Measurements from ENCODE around the gene OPA3.

OPA3 gene

DNA sequence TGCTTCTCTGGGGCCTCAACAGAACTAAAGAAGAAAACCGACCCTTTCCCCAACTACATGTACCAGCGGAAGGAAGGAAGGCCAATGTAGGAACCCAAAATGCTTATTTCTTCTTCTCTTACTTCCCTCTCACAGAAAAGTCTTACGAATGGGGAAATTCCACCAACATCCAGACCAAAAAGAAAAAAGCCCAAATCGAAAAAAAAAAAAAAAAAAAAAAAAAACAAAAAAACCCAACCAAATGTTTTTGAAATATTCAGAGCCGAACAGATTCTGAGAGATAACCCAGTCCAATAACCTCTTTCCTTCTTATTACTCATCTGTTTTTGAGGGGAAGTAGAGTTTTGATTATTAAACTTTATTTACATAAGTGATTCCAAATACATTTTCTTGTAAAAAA is 82.5 kb downstream of the OPA3 start:
- TF ChIP-seq, protein P1, sequence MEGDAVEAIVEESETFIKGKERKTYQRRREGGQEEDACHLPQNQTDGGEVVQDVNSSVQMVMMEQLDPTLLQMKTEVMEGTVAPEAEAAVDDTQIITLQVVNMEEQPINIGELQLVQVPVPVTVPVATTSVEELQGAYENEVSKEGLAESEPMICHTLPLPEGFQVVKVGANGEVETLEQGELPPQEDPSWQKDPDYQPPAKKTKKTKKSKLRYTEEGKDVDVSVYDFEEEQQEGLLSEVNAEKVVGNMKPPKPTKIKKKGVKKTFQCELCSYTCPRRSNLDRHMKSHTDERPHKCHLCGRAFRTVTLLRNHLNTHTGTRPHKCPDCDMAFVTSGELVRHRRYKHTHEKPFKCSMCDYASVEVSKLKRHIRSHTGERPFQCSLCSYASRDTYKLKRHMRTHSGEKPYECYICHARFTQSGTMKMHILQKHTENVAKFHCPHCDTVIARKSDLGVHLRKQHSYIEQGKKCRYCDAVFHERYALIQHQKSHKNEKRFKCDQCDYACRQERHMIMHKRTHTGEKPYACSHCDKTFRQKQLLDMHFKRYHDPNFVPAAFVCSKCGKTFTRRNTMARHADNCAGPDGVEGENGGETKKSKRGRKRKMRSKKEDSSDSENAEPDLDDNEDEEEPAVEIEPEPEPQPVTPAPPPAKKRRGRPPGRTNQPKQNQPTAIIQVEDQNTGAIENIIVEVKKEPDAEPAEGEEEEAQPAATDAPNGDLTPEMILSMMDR (IDR thresholded peaks at IDR 0.05; ENCODE audit: borderline replicate concordance, control extremely low read depth, extremely low read depth, insufficient read depth, missing control alignments) = no peak
- in situ Hi-C loops (cut with MboI; ENCODE audit: low sequenced_read_pairs, unreplicated experiment) = no loop called here
- no peak for DNase-seq (ENCODE audit: low spot score)

DNA sequence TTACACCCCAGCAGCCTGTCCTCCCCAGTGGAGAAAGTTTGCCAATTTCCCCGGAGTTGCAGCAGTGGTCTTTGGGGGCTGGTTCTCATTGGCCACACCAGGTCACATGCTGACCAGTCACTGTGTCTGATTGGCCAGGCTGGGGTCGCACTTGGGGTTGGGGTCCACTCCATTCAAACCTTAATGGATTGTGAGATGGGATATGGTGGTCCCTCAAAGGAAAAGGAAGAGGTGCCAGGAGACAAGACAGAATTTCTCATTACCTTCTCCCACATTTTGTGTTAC is 82.9 kb downstream of the OPA3 start:
- DNase-seq (ENCODE audit: low spot score) = no peak
- TF ChIP-seq, protein P1 (IDR thresholded peaks at IDR 0.05; ENCODE audit: borderline replicate concordance, control extremely low read depth, extremely low read depth, insufficient read depth, missing control alignments) = no peak
- in situ Hi-C loops (cut with MboI; ENCODE audit: low sequenced_read_pairs, unreplicated experiment) = no loop called here

- no peak for DNase-seq (ENCODE audit: low spot score)
- TF ChIP-seq, protein P1 (IDR thresholded peaks at IDR 0.05; ENCODE audit: borderline replicate concordance, control extremely low read depth, extremely low read depth, insufficient read depth, missing control alignments) = no peak
- in situ Hi-C loops (cut with MboI; ENCODE audit: low sequenced_read_pairs, unreplicated experiment) = no loop called here
These were observed 83.5 kb downstream of the OPA3 start for GRCh38 chr19:45500918-45501729.

DNA sequence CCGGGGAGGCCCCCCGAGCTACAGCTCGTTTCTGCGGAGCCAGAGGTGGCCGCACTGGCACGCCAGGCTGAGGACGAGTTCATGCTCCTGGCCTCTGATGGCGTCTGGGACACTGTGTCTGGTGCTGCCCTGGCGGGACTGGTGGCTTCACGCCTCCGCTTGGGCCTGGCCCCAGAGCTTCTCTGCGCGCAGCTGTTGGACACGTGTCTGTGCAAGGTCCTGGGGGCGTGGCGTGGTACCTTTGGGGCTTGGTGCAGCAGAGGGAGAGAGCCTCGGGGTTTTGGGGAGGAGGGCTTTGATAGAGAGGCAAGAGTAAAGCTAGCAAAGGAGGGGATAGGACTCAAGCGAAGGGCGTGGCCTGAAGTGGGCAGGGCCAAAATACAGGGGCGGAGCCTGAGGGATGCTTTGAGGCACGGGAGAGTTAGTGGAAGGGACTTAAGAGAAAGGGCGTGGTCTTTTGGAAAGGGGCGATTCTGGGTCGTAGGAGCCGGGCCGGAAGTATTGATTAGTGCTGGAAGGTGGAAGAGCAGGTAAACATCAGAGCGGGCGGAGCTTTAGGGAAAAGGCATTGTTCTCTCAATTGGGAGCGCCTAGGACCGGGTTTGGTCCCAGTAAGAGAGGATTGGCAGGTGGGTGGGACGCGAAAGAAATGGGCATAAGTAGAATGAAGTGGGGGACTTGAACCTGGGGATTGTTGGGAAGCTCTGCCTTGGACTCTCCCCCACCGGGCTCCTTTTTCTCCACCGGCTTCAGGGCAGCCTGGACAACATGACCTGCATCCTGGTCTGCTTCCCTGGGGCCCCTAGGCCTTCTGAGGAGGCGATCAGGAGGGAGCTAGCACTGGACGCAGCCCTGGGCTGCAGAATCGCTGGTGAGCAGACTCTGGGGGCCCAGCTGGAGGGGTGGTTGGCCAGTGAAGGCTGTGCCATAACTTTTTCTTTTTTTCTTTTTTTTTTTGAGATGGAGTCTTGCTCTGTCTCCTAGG is 85.1 kb downstream of the OPA3 start:
- TF ChIP-seq, protein P1 (IDR thresholded peaks at IDR 0.05; ENCODE audit: borderline replicate concordance, control extremely low read depth, extremely low read depth, insufficient read depth, missing control alignments) = no peak
- in situ Hi-C loops (cut with MboI; ENCODE audit: low sequenced_read_pairs, unreplicated experiment) = no loop called here
- peak; percentile 68 for DNase-seq (ENCODE audit: low spot score)

DNA sequence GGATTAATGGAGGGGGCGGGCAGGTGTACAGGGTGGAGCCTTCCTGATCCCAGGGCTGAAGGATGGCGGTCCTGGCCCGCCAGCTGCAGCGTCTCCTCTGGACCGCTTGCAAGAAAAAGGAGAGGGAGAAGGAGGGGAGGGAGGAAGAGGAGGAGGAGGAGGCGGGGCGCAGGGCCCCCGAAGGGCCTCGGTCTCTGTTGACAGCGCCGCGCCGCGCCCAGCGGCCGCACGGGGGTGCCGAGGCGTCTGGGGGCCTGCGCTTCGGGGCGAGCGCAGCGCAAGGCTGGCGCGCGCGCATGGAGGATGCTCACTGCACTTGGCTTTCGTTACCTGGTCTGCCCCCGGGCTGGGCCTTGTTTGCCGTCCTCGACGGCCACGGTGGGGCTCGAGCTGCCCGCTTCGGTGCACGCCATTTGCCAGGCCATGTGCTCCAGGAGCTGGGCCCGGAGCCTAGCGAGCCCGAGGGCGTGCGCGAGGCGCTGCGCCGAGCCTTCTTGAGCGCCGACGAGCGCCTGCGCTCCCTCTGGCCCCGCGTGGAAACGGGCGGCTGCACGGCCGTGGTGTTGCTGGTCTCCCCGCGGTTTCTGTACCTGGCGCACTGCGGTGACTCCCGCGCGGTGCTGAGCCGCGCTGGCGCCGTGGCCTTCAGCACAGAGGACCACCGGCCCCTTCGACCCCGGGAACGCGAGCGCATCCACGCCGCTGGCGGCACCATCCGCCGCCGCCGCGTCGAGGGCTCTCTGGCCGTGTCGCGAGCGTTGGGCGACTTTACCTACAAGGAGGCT is 86.0 kb downstream of the OPA3 start, which contains the start of gene PPM1N:
Gene PPM1N, plus strand, starts transcription at position 33 of the 785 bp plus-strand sequence. Its CDS starts 30 bp downstream, at position 63.
- peak; percentile 68 for DNase-seq (ENCODE audit: low spot score)
- TF ChIP-seq, protein P1 (IDR thresholded peaks at IDR 0.05; ENCODE audit: borderline replicate concordance, control extremely low read depth, extremely low read depth, insufficient read depth, missing control alignments) = peak; percentile 17
- in situ Hi-C loops (cut with MboI; ENCODE audit: low sequenced_read_pairs, unreplicated experiment) = no loop called here

- DNase-seq (ENCODE audit: low spot score) = no peak
- in situ Hi-C loops (cut with MboI; ENCODE audit: low sequenced_read_pairs, unreplicated experiment) = no loop called here
- TF ChIP-seq, protein P1 (IDR thresholded peaks at IDR 0.05; ENCODE audit: borderline replicate concordance, control extremely low read depth, extremely low read depth, insufficient read depth, missing control alignments) = no peak
These were observed 86.8 kb downstream of the OPA3 start for GRCh38 chr19:45497791-45498190.
